Measurements from ENCODE around the gene PXN. TPM values are rescaled to one million over a fixed set of nuclear protein-coding genes. Genes with fewer than 3 reads are reported as not detected.
"Not testable (repeated sequence)": the region's sequence is repeated elsewhere in the genome, so short reads cannot be mapped to it uniquely, and the experiment has no call there.

The PXN gene
- total and polyA plus RNA-seq, 2 experiments from 2014 or later = 38.4 to 76.0 TPM

- TF ChIP-seq ZNF462 (CRISPR knock-in tag; IDR thresholded peaks at IDR 0.05) (no peak), ZNF331 (CRISPR knock-in tag; IDR thresholded peaks at IDR 0.05; ENCODE audit: low read depth) (no peak), ETS1 (IDR thresholded peaks at IDR 0.05) (no peak), ZNF114 (CRISPR knock-in tag; IDR thresholded peaks at IDR 0.05) (no peak), STAT1 (IDR thresholded peaks at IDR 0.05; ENCODE audit: unreplicated experiment) (no peak)
Observed at GRCh38 chr12:120247183-120247582, 18.3 kb downstream of the PXN start (continued).

DNA sequence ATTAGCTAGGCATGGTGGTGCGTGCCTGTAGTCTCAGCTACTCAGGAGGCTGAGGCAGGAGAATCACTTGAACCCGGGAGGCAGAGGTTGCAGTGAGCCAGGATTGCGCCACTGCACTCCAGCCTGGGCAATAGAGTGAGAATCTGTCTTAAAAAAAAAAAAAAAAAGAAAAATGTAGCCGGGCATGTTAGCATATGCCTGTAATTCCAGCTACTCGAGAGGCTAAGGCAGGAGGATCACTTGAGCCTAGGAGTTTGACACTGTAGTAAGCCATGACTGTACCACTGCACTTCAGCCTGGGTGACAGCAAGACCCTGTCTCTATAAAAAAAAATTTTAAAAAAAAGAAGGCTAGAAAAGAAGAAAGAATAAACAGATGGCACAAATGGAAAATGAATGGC, 18.8 kb downstream of the PXN start:
- not testable (repeated sequence) for H3K9me3 Mint-ChIP-seq; H3K9me2 ChIP-seq (ENCODE audit: insufficient read depth)

More for the DNA sequence above, 18.8 kb downstream of the PXN start:
- peaks cover 45% of the 10 kb centered on the region for H3K4me1 Mint-ChIP-seq
- Histone ChIP-seq H3K4me1 (ENCODE audit: insufficient read depth) (peaks cover 20% of the 10 kb centered on the region), H3K79me2 (replicated peaks; ENCODE audit: insufficient read depth) (peaks cover 99% of the 10 kb centered on the region), H4K20me1 (replicated peaks; ENCODE audit: insufficient read depth) (peaks cover 15% of the 10 kb centered on the region)
- not testable (repeated sequence) for H3K4me2 ChIP-seq; H3K27me3 ChIP-seq (ENCODE audit: insufficient read depth); H3K4me3 ChIP-seq; ATAC-seq; H3K36me3 Mint-ChIP-seq (ENCODE audit: low read depth); H3K27me3 Mint-ChIP-seq (ENCODE audit: insufficient read depth, low read depth, poor library complexity); H3K27ac Mint-ChIP-seq; H2AFZ ChIP-seq; DNase-seq (ENCODE audit: low spot score); H3F3A ChIP-seq (replicated peaks; ENCODE audit: low read depth); H3K27ac ChIP-seq (ENCODE audit: low read depth); H3K36me3 ChIP-seq (ENCODE audit: insufficient read depth); H3K4me3 Mint-ChIP-seq

Measured in GM23338 (cell line).